Panc1 (cell line): Measurements from ENCODE around the gene ALDOC. TPM values are rescaled to one million over a fixed set of nuclear protein-coding genes. Genes with fewer than 3 reads are reported as not detected.

ENCODE experiments used
- ATAC-seq: fragments of 200-7000 bp; cut with Tn5 transposase; 2 replicates; pipeline ENCODE4 v1.9.1; 2020; ENCODE audit warnings: mild to moderate bottlenecking, moderate library complexity
- BruUV-seq: library from RNA; stranded (reverse); fragments of 400-500 nt; replicated peaks from 2 replicates; lab custom pipeline; 2021; lab: Mats Ljungman, UMichigan
- CTCF ChIA-PET: fragments of 300-600 bp; sonication (Branson Sonifier 250); formaldehyde crosslinking; loops from one replicate; lab custom pipeline; 2022; ENCODE audit warnings: antibody characterized with exemption; lab: Charles Lee
- POLR2A ChIA-PET: fragments of 300-600 bp; sonication (Branson Sonifier 250); formaldehyde crosslinking; loops from one replicate; lab custom pipeline; 2022; ENCODE audit warnings: antibody characterized with exemption; lab: Charles Lee
- DNase-seq: peaks from one replicate; pipeline ENCODE4 v3.0.0-alpha.2; 2010; ENCODE audit warnings: low read depth, low spot score
- H3K27ac ChIP-seq: 2 replicates; pipeline ENCODE4 v1.5.1; 2011; ENCODE audit warnings: mild to moderate bottlenecking, low read length, inconsistent platforms
- H3K27me3 ChIP-seq: fragments of 200-500 bp; sonication (Bioruptor generic); 2 replicates; pipeline ENCODE4 v1.6.0; 2014; ENCODE audit warnings: low read length, inconsistent platforms; ENCODE audit not compliant: control insufficient read depth, insufficient read depth
- H3K36me3 ChIP-seq: fragments of 200-500 bp; sonication (Bioruptor generic); 2 replicates; pipeline ENCODE4 v1.5.1; 2014; ENCODE audit warnings: inconsistent platforms, mild to moderate bottlenecking, low read length, moderate library complexity; ENCODE audit not compliant: control insufficient read depth, insufficient read depth
- H3K4me1 ChIP-seq: 2 replicates; pipeline ENCODE4 v1.5.1; 2011; ENCODE audit warnings: inconsistent platforms, mild to moderate bottlenecking, low read length, moderate library complexity; ENCODE audit not compliant: control insufficient read depth, insufficient read depth
- H3K4me3 ChIP-seq, 2 experiments: 2 replicates each; pipeline ENCODE4 v1.5.1; 2011 to 2012; ENCODE audit warnings: low read depth in 2 of 2, low read length in 2 of 2, mild to moderate bottlenecking in 2 of 2, inconsistent platforms in 1 of 2, moderate library complexity in 1 of 2
- H3K9me3 ChIP-seq: fragments of 200-500 bp; sonication (Bioruptor generic); 2 replicates; pipeline ENCODE4 v1.5.1; 2014; ENCODE audit warnings: low read depth, mild to moderate bottlenecking, inconsistent platforms, low read length, moderate library complexity; ENCODE audit not compliant: control insufficient read depth, insufficient read depth
- CTCF ChIP-seq: fragments of 450-650 bp; IDR thresholded peaks from 2 replicates; pipeline ENCODE4 v1.5.1; 2017; ENCODE audit warnings: mild to moderate bottlenecking
- POLR2AphosphoS5 ChIP-seq: IDR thresholded peaks from 2 replicates; pipeline ENCODE4 v1.6.1; 2012; ENCODE audit warnings: mild to moderate bottlenecking, low read depth, low read length, moderate library complexity
- SIN3A ChIP-seq: IDR thresholded peaks from 2 replicates; pipeline ENCODE4 v1.6.1; 2012; ENCODE audit warnings: low read depth, mild to moderate bottlenecking, low read length, moderate library complexity, borderline replicate concordance; ENCODE audit not compliant: insufficient read depth
- TCF7L2 ChIP-seq: IDR thresholded peaks from 2 replicates; pipeline ENCODE4 v1.6.1; 2011; ENCODE audit warnings: mild to moderate bottlenecking, low read depth, low read length, inconsistent platforms
- in situ Hi-C: cut with HindIII; loops from 2 replicates; pipeline ENCODE4 v1.10.0; 2016; ENCODE audit warnings: low sequenced_read_pairs, low pct_unique_long_range_greater_than_20kb
- intact Hi-C: fragments of 100-400 bp; cut with micrococcal nuclease; formaldehyde crosslinking; loops from one replicate; pipeline ENCODE4 v1.10.0; 2022; ENCODE audit not compliant: unreplicated experiment
- total RNA-seq: library from RNA; stranded (reverse); gene quantifications from one replicate; pipeline ENCODE4 v1.2.1, GENCODE V29; 2021; ENCODE audit not compliant: unreplicated experiment
- TF ChIP-seq, protein P1 (sequence below), 2 experiments: IDR thresholded peaks; 2 replicates each; pipeline ENCODE4 v1.6.1; 2011 to 2012; ENCODE audit warnings: low read depth in 2 of 2, control low read depth in 1 of 2, low read length in 1 of 2, mild to moderate bottlenecking in 1 of 2, moderate library complexity in 1 of 2; ENCODE audit not compliant: insufficient read depth in 1 of 2

Gene ALDOC
- total RNA-seq, 1 experiment from 2014 or later = 13.4 TPM

DNA sequence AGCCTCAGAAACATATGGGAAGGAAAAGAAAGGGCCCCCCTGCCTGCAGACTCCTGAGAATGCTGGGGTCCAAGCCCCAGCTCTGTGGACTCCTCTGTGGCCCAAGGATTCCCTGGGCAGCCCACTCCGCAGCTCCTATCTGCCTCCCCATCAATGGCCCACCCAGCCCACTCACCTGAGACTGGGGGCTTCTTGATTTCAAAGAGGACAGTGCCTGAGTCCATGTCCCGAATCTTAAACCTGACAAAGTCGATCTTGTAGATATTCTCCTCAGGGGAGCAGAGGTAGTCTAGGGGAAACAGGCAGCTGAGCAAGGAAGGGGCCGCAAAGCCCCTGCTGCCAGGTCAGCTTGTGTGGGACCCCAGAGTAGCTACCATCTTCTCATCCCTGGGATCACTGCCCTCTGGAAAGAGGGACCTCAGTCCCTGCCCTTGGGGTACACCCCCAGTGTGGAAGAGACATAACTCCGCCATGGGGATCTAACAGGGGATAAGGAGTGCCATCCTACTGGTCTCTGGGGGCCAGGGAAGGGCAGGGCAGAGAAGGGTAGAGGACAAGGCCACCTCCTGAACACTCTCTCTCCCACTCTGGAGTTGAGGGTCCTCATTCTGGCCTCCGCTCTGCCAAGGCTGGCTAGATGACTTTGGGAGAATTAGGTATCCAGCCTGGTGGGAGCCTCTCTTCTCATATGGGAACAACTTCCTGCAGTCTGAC is 28.1 kb downstream of the ALDOC start:
- H3K27me3 ChIP-seq = no peaks in the 10 kb centered on the region
- BruUV-seq = TSS peak; percentile 37
- H3K4me3 ChIP-seq = no peak overlapping the region
- no peak overlapping the region for H3K27ac ChIP-seq
- in situ Hi-C loops (no loop called here), intact Hi-C loops (no loop called here)
- POLR2A ChIA-PET = interaction anchor here (0.5 kb wide), 1 partner anchor 20 kb away, joined by 7 read pairs; no protein-coding TSS in a partner anchor
- no peak for TF ChIP-seq SIN3A
- peak; percentile 75; the same call in 1 of the 2 replicates for TF ChIP-seq CTCF
- no peaks in the 10 kb centered on the region for H3K36me3 ChIP-seq
- DNase-seq (no peak), ATAC-seq (no peak)
- H3K9me3 ChIP-seq = no peaks in the 10 kb centered on the region
- peaks cover 9% of the 10 kb centered on the region; the same call in 1 of the 2 replicates for H3K4me1 ChIP-seq
- CTCF ChIA-PET = no interaction called here

DNA sequence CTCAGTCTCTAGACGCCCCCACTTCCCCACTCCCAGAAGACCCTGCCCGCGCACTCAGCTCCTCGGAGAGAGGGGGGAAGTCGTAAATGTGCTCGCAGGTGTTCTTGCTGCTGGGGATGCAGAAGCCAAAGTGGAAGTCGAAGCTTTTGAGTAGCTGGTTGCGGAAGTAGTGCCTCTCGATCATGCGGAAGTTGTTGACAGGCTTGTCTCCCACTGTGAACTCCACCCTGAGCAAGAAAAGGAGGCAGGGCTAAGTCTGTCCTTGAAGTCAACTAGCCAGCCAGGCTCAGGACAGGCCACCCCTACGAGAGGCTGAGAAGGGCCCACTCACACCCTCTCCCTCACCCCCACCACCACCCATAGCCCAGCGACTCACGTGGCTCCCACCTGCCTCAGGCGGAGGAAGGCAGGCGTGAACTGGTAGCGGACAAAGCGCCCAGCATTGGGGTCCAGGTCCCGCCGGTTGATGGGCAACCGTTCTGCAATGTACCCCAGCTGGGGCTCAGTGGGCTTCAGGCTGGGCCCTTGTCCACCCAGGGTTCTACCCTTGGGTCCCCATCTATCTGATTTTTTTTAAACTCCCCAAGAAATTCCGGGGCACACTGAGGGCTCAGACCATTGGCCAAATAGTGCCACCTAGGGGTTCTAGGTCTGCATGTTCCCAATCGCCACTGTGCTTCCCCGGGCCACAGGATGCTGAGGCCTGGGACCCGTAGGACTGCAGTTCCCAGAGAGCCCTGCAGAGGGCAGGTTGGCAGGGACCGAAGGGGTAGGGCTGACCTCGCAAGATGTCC is 28.9 kb downstream of the ALDOC start:
- no peak overlapping the region for H3K27ac ChIP-seq
- in situ Hi-C loops (no loop called here), intact Hi-C loops (no loop called here)
- ChIA-PET CTCF (interaction anchor here (0.6 to 0.7 kb wide), 2 partner anchors 18 to 81 kb away, joined by 3 read pairs; no protein-coding TSS in a partner anchor), POLR2A (no interaction called here)
- DNase-seq (peak; percentile 60), ATAC-seq (peak; percentile 80)
- no peak overlapping the region for H3K4me3 ChIP-seq
- no peaks in the 10 kb centered on the region for H3K9me3 ChIP-seq
- no peaks in the 10 kb centered on the region for H3K27me3 ChIP-seq
- TF ChIP-seq POLR2AphosphoS5 (no peak), SIN3A (no peak), TCF7L2 (no peak), CTCF (peak; percentile 96)
- TF ChIP-seq, protein P1, sequence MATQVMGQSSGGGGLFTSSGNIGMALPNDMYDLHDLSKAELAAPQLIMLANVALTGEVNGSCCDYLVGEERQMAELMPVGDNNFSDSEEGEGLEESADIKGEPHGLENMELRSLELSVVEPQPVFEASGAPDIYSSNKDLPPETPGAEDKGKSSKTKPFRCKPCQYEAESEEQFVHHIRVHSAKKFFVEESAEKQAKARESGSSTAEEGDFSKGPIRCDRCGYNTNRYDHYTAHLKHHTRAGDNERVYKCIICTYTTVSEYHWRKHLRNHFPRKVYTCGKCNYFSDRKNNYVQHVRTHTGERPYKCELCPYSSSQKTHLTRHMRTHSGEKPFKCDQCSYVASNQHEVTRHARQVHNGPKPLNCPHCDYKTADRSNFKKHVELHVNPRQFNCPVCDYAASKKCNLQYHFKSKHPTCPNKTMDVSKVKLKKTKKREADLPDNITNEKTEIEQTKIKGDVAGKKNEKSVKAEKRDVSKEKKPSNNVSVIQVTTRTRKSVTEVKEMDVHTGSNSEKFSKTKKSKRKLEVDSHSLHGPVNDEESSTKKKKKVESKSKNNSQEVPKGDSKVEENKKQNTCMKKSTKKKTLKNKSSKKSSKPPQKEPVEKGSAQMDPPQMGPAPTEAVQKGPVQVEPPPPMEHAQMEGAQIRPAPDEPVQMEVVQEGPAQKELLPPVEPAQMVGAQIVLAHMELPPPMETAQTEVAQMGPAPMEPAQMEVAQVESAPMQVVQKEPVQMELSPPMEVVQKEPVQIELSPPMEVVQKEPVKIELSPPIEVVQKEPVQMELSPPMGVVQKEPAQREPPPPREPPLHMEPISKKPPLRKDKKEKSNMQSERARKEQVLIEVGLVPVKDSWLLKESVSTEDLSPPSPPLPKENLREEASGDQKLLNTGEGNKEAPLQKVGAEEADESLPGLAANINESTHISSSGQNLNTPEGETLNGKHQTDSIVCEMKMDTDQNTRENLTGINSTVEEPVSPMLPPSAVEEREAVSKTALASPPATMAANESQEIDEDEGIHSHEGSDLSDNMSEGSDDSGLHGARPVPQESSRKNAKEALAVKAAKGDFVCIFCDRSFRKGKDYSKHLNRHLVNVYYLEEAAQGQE (IDR thresholded peaks at IDR 0.05; ENCODE audit: insufficient read depth in 1 of 2, low read depth in 2 of 2, low read length in 1 of 2) = 0 out of 4 replicates have a peak, but pooled peaks of 1 of the 2 experiments have one; percentile 18
- no peaks in the 10 kb centered on the region for H3K36me3 ChIP-seq
- no TSS peak for BruUV-seq
- H3K4me1 ChIP-seq = peaks cover 7% of the 10 kb centered on the region; the same call in 1 of the 2 replicates
